Activated CD4-positive, alpha-beta T cell treated with anti-CD3 and anti-CD28 coated beads, Interleukin-2, amount 10 ng/mL, durations not matched to agents 24 days and 14 days (primary cell): ENCODE results near the gene CNPY4. TPM values are rescaled to one million over a fixed set of nuclear protein-coding genes. Genes with fewer than 3 reads are reported as not detected.

Source experiments
- total RNA-seq: library from RNA; stranded (reverse); gene quantifications from 2 replicates; pipeline ENCODE4 v1.2.3, GENCODE V29; 2022

Gene CNPY4
- total RNA-seq, 1 donor from 2014 or later = 16.2 TPM

Other genes with a start within 250 kb of the CNPY4 start
- 0.19 and 0.33 TPM in 2 replicates for gene OR2AE1, start 242.6 kb upstream of the CNPY4 start, total RNA-seq
- 22.3 and 24.0 TPM in 2 replicates for gene TRIM4, start 200.1 kb upstream of the CNPY4 start, total RNA-seq
- gene GJC3, start 190.0 kb upstream of the CNPY4 start, total RNA-seq = 0.36 TPM in 1 of 2 replicates, not detected in the other
- gene AZGP1, start 143.6 kb upstream of the CNPY4 start, total RNA-seq = not detected in 2 replicates
- 54.8 and 56.3 TPM in 2 replicates for gene ZKSCAN1, start 104.0 kb upstream of the CNPY4 start, total RNA-seq
- gene ZSCAN21, start 69.9 kb upstream of the CNPY4 start, total RNA-seq = 8.0 TPM in 2 replicates
- 21.5 and 23.3 TPM in 2 replicates for gene ZNF3, start 37.9 kb upstream of the CNPY4 start, total RNA-seq
- gene COPS6, start 30.7 kb upstream of the CNPY4 start, total RNA-seq = 109 and 114 TPM in 2 replicates
- 464 and 469 TPM in 2 replicates for gene MCM7, start 18.2 kb upstream of the CNPY4 start, total RNA-seq
- 13.5 and 16.4 TPM in 2 replicates for gene AP4M1, start 18.0 kb upstream of the CNPY4 start, total RNA-seq
- gene TAF6, start 276 bp upstream of the CNPY4 start, total RNA-seq = 68.4 and 71.5 TPM in 2 replicates
- 3.0 and 3.5 TPM in 2 replicates for gene MBLAC1, start 7.3 kb downstream of the CNPY4 start, total RNA-seq
- gene LAMTOR4, start 29.3 kb downstream of the CNPY4 start, total RNA-seq = 123 and 126 TPM in 2 replicates
- 31.7 and 39.2 TPM in 2 replicates for gene TRAPPC14, start 39.1 kb downstream of the CNPY4 start, total RNA-seq
- 2.1 TPM in 2 replicates for gene GAL3ST4, start 49.0 kb downstream of the CNPY4 start, total RNA-seq
- 6.3 and 7.9 TPM in 2 replicates for gene GPC2, start 57.7 kb downstream of the CNPY4 start, total RNA-seq
- gene STAG3, start 58.3 kb downstream of the CNPY4 start, total RNA-seq = 23.7 TPM in 2 replicates
- 20.9 and 21.6 TPM in 2 replicates for gene PVRIG, start 100.3 kb downstream of the CNPY4 start, total RNA-seq
- gene SPDYE3, start 188.1 kb downstream of the CNPY4 start, total RNA-seq = not detected in 2 replicates
- 74.6 and 78.3 TPM in 2 replicates for gene PILRB, start 238.5 kb downstream of the CNPY4 start, total RNA-seq